Measurements from ENCODE around the gene COL4A1. TPM values are rescaled to one million over a fixed set of nuclear protein-coding genes. Genes with fewer than 3 reads are reported as not detected.

Gene COL4A1
- total RNA-seq, 1 experiment from 2014 or later: not detected

- DNase-seq: no peak
- no peaks in the 10 kb centered on the region for H3K4me1 ChIP-seq (ENCODE audit: low read length)
- H3K4me2 ChIP-seq (ENCODE audit: low read depth, low read length, poor library complexity, severe bottlenecking): no peak overlapping the region
- H3K9me2 ChIP-seq (replicated peaks; ENCODE audit: insufficient read depth, low read length): no peaks in the 10 kb centered on the region
- no peak overlapping the region for H2AFZ ChIP-seq (ENCODE audit: low read length)
- H4K20me1 ChIP-seq (ENCODE audit: insufficient read depth, low read depth, low read length): no peaks in the 10 kb centered on the region
- no peak overlapping the region for H3K4me3 ChIP-seq (ENCODE audit: low read length)
- no peaks in the 10 kb centered on the region for H3K9me3 ChIP-seq (ENCODE audit: low read length)
- H3K79me2 ChIP-seq (ENCODE audit: low read length): no peaks in the 10 kb centered on the region
- H3K27ac ChIP-seq (ENCODE audit: low read length): no peak overlapping the region
- no peak overlapping the region for H3K9ac ChIP-seq (ENCODE audit: low read length)
- 0 out of 2 replicates have a peak, but pooled peaks cover 3% of the 10 kb centered on the region for H3K27me3 ChIP-seq (ENCODE audit: low read length)
- H3K36me3 ChIP-seq (ENCODE audit: insufficient read depth, low read length): no peaks in the 10 kb centered on the region
Observed at GRCh38 chr13:110277357-110277975, 29.5 kb downstream of the COL4A1 start.

- no peaks in the 10 kb centered on the region for H3K36me3 ChIP-seq (ENCODE audit: insufficient read depth, low read length)
- no peak overlapping the region for H3K27ac ChIP-seq (ENCODE audit: low read length)
- no peak overlapping the region for H3K9ac ChIP-seq (ENCODE audit: low read length)
- H3K27me3 ChIP-seq (ENCODE audit: low read length): 0 out of 2 replicates have a peak, but pooled peaks cover 3% of the 10 kb centered on the region
- H3K4me1 ChIP-seq (ENCODE audit: low read length): no peaks in the 10 kb centered on the region
- H3K9me3 ChIP-seq (ENCODE audit: low read length): no peaks in the 10 kb centered on the region
- H3K9me2 ChIP-seq (replicated peaks; ENCODE audit: insufficient read depth, low read length): no peaks in the 10 kb centered on the region
- H3K4me3 ChIP-seq (ENCODE audit: low read length): no peak overlapping the region
- H3K4me2 ChIP-seq (ENCODE audit: low read depth, low read length, poor library complexity, severe bottlenecking): no peak overlapping the region
- H3K79me2 ChIP-seq (ENCODE audit: low read length): no peaks in the 10 kb centered on the region
- DNase-seq: no peak
- H4K20me1 ChIP-seq (ENCODE audit: insufficient read depth, low read depth, low read length): no peaks in the 10 kb centered on the region
- H2AFZ ChIP-seq (ENCODE audit: low read length): no peak overlapping the region
Observed at GRCh38 chr13:110276553-110276950, 30.4 kb downstream of the COL4A1 start.

GRCh38 chr13:110275931-110276552 lies 30.9 kb downstream of the COL4A1 start:
- Histone ChIP-seq H3K4me3 (ENCODE audit: low read length) (no peak overlapping the region), H3K27ac (ENCODE audit: low read length) (no peak overlapping the region), H2AFZ (ENCODE audit: low read length) (no peak overlapping the region), H3K36me3 (ENCODE audit: insufficient read depth, low read length) (no peaks in the 10 kb centered on the region), H3K9ac (ENCODE audit: low read length) (no peak overlapping the region), H3K4me1 (ENCODE audit: low read length) (no peaks in the 10 kb centered on the region), H3K9me3 (ENCODE audit: low read length) (no peaks in the 10 kb centered on the region), H3K79me2 (ENCODE audit: low read length) (no peaks in the 10 kb centered on the region), H3K9me2 (replicated peaks; ENCODE audit: insufficient read depth, low read length) (no peaks in the 10 kb centered on the region), H4K20me1 (ENCODE audit: insufficient read depth, low read depth, low read length) (no peaks in the 10 kb centered on the region), H3K4me2 (ENCODE audit: low read depth, low read length, poor library complexity, severe bottlenecking) (no peak overlapping the region), H3K27me3 (ENCODE audit: low read length) (0 out of 2 replicates have a peak, but pooled peaks cover 2% of the 10 kb centered on the region)
- no peak for DNase-seq

GRCh38 chr13:110274687-110275086 lies 32.3 kb downstream of the COL4A1 start:
- no peak overlapping the region for H3K4me3 ChIP-seq (ENCODE audit: low read length)

GRCh38 chr13:110273254-110273653 lies 33.7 kb downstream of the COL4A1 start:
- Histone ChIP-seq H3K4me2 (ENCODE audit: low read depth, low read length, poor library complexity, severe bottlenecking) (no peak overlapping the region), H3K9ac (ENCODE audit: low read length) (no peak overlapping the region), H3K9me3 (ENCODE audit: low read length) (no peaks in the 10 kb centered on the region), H3K79me2 (ENCODE audit: low read length) (no peaks in the 10 kb centered on the region), H3K9me2 (replicated peaks; ENCODE audit: insufficient read depth, low read length) (no peaks in the 10 kb centered on the region), H3K36me3 (ENCODE audit: insufficient read depth, low read length) (no peaks in the 10 kb centered on the region), H4K20me1 (ENCODE audit: insufficient read depth, low read depth, low read length) (no peaks in the 10 kb centered on the region), H3K27ac (ENCODE audit: low read length) (no peak overlapping the region), H3K27me3 (ENCODE audit: low read length) (no peaks in the 10 kb centered on the region), H2AFZ (ENCODE audit: low read length) (no peak overlapping the region), H3K4me3 (ENCODE audit: low read length) (no peak overlapping the region), H3K4me1 (ENCODE audit: low read length) (no peaks in the 10 kb centered on the region)
- DNase-seq: no peak

More at GRCh38 chr13:110274687-110275086, 32.3 kb downstream of the COL4A1 start:
- H4K20me1 ChIP-seq (ENCODE audit: insufficient read depth, low read depth, low read length): no peaks in the 10 kb centered on the region
- H3K27ac ChIP-seq (ENCODE audit: low read length): no peak overlapping the region
- no peaks in the 10 kb centered on the region for H3K9me3 ChIP-seq (ENCODE audit: low read length)
- no peaks in the 10 kb centered on the region for H3K27me3 ChIP-seq (ENCODE audit: low read length)
- H3K4me1 ChIP-seq (ENCODE audit: low read length): no peaks in the 10 kb centered on the region
- H3K9ac ChIP-seq (ENCODE audit: low read length): no peak overlapping the region
- H3K9me2 ChIP-seq (replicated peaks; ENCODE audit: insufficient read depth, low read length): no peaks in the 10 kb centered on the region
- H3K36me3 ChIP-seq (ENCODE audit: insufficient read depth, low read length): no peaks in the 10 kb centered on the region
- no peak overlapping the region for H2AFZ ChIP-seq (ENCODE audit: low read length)
- no peak overlapping the region for H3K4me2 ChIP-seq (ENCODE audit: low read depth, low read length, poor library complexity, severe bottlenecking)
- H3K79me2 ChIP-seq (ENCODE audit: low read length): no peaks in the 10 kb centered on the region
- no peak for DNase-seq

GRCh38 chr13:110272651-110273050 lies 34.3 kb downstream of the COL4A1 start:
- no peak overlapping the region for H3K27ac ChIP-seq (ENCODE audit: low read length)
- no peaks in the 10 kb centered on the region for H4K20me1 ChIP-seq (ENCODE audit: insufficient read depth, low read depth, low read length)
- no peaks in the 10 kb centered on the region for H3K27me3 ChIP-seq (ENCODE audit: low read length)
- no peaks in the 10 kb centered on the region for H3K36me3 ChIP-seq (ENCODE audit: insufficient read depth, low read length)
- H3K4me3 ChIP-seq (ENCODE audit: low read length): no peak overlapping the region
- no peaks in the 10 kb centered on the region for H3K9me2 ChIP-seq (replicated peaks; ENCODE audit: insufficient read depth, low read length)
- no peaks in the 10 kb centered on the region for H3K79me2 ChIP-seq (ENCODE audit: low read length)
- H3K9ac ChIP-seq (ENCODE audit: low read length): no peak overlapping the region
- no peak overlapping the region for H2AFZ ChIP-seq (ENCODE audit: low read length)
- no peaks in the 10 kb centered on the region for H3K4me1 ChIP-seq (ENCODE audit: low read length)
- DNase-seq: no peak
- no peaks in the 10 kb centered on the region for H3K9me3 ChIP-seq (ENCODE audit: low read length)
- H3K4me2 ChIP-seq (ENCODE audit: low read depth, low read length, poor library complexity, severe bottlenecking): no peak overlapping the region

GRCh38 chr13:110272227-110272626 lies 34.7 kb downstream of the COL4A1 start:
- H2AFZ ChIP-seq (ENCODE audit: low read length): no peak overlapping the region
- H3K4me3 ChIP-seq (ENCODE audit: low read length): no peak overlapping the region
- DNase-seq: no peak
- H3K27ac ChIP-seq (ENCODE audit: low read length): no peak overlapping the region
- no peaks in the 10 kb centered on the region for H3K4me1 ChIP-seq (ENCODE audit: low read length)
- H3K27me3 ChIP-seq (ENCODE audit: low read length): no peaks in the 10 kb centered on the region
- H3K79me2 ChIP-seq (ENCODE audit: low read length): no peaks in the 10 kb centered on the region
- no peaks in the 10 kb centered on the region for H4K20me1 ChIP-seq (ENCODE audit: insufficient read depth, low read depth, low read length)
- H3K36me3 ChIP-seq (ENCODE audit: insufficient read depth, low read length): no peaks in the 10 kb centered on the region
- H3K9me3 ChIP-seq (ENCODE audit: low read length): no peaks in the 10 kb centered on the region
- H3K9me2 ChIP-seq (replicated peaks; ENCODE audit: insufficient read depth, low read length): no peaks in the 10 kb centered on the region
- H3K4me2 ChIP-seq (ENCODE audit: low read depth, low read length, poor library complexity, severe bottlenecking): no peak overlapping the region
- no peak overlapping the region for H3K9ac ChIP-seq (ENCODE audit: low read length)

- no peak overlapping the region for H3K9ac ChIP-seq (ENCODE audit: low read length)
- no peaks in the 10 kb centered on the region for H3K27me3 ChIP-seq (ENCODE audit: low read length)
- no peak overlapping the region for H3K4me2 ChIP-seq (ENCODE audit: low read depth, low read length, poor library complexity, severe bottlenecking)
- H3K4me3 ChIP-seq (ENCODE audit: low read length): no peak overlapping the region
- no peaks in the 10 kb centered on the region for H3K9me3 ChIP-seq (ENCODE audit: low read length)
- no peaks in the 10 kb centered on the region for H3K9me2 ChIP-seq (replicated peaks; ENCODE audit: insufficient read depth, low read length)
- H3K79me2 ChIP-seq (ENCODE audit: low read length): no peaks in the 10 kb centered on the region
- H3K27ac ChIP-seq (ENCODE audit: low read length): no peak overlapping the region
- no peak overlapping the region for H2AFZ ChIP-seq (ENCODE audit: low read length)
- no peaks in the 10 kb centered on the region for H4K20me1 ChIP-seq (ENCODE audit: insufficient read depth, low read depth, low read length)
- DNase-seq: no peak
- H3K4me1 ChIP-seq (ENCODE audit: low read length): no peaks in the 10 kb centered on the region
- no peaks in the 10 kb centered on the region for H3K36me3 ChIP-seq (ENCODE audit: insufficient read depth, low read length)
Observed at GRCh38 chr13:110271313-110271712, 35.6 kb downstream of the COL4A1 start.

Measured in Karpas-422 (cell line).